ENCODE measurements around the gene KIAA1958. TPM values are rescaled to one million over a fixed set of nuclear protein-coding genes. Genes with fewer than 3 reads are reported as not detected.

KIAA1958 gene
- polyA plus RNA-seq, 3 donors = 1.9 to 4.2 (median 1.9) TPM

DNA sequence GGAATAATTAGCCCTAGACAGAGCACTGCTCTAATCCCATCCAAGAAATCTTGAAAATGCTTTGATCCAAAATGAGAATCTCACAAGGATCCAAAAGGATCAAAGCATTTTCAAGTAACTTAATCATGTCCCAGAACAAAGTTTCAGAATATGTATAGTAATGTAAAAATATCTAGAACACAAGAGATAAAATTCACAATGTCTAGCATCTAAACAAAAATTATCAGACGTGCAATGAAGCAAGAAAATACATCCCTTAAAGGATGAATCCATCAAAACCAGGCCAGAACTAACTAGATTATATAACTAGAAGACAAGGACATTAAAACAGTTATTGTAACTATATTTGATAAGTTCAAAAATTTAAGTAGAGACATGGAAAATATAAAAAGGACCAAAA lies 162.0 kb downstream of the KIAA1958 start:
- H3K79me2 ChIP-seq (ENCODE audit: insufficient read depth, low read length) = no peaks in the 10 kb centered on the region
- Mint-ChIP-seq H3K4me1 (no peaks in the 10 kb centered on the region), H3K4me3 (no peak overlapping the region), H3K27ac (no peak overlapping the region), H3K27me3 (ENCODE audit: low read depth in 3 of 3) (no peaks in the 10 kb centered on the region), H3K36me3 (peaks cover 25 to 39% of the 10 kb centered on the region in 2 donors), H3K9me3 (peaks cover 24 to 40% (median 34%) of the 10 kb centered on the region in 7 donors)
- no peaks in the 10 kb centered on the region for H3K4me1 ChIP-seq (ENCODE audit: control insufficient read depth in 1 of 2, insufficient read depth in 2 of 2, low read length in 2 of 2)
- H3K36me3 ChIP-seq (replicated peaks in 1 of 2; ENCODE audit: control insufficient read depth in 1 of 2, insufficient read depth in 2 of 2, low read length in 2 of 2) = peaks cover 0 to 23% of the 10 kb centered on the region in 2 donors
- peaks cover 12 to 14% of the 10 kb centered on the region in 2 donors for H3K9me3 ChIP-seq (replicated peaks in 1 of 2; ENCODE audit: control insufficient read depth in 1 of 2, insufficient read depth in 1 of 2, low read length in 2 of 2)
- H2AFZ ChIP-seq (ENCODE audit: insufficient read depth, low read depth, low read length, poor library complexity, severe bottlenecking) = no peak overlapping the region
- H3K27me3 ChIP-seq (ENCODE audit: control insufficient read depth in 2 of 2, insufficient read depth in 2 of 2, low read length in 2 of 2) = no peaks in the 10 kb centered on the region
- DNase-seq = no peak
- TF ChIP-seq, protein P1, sequence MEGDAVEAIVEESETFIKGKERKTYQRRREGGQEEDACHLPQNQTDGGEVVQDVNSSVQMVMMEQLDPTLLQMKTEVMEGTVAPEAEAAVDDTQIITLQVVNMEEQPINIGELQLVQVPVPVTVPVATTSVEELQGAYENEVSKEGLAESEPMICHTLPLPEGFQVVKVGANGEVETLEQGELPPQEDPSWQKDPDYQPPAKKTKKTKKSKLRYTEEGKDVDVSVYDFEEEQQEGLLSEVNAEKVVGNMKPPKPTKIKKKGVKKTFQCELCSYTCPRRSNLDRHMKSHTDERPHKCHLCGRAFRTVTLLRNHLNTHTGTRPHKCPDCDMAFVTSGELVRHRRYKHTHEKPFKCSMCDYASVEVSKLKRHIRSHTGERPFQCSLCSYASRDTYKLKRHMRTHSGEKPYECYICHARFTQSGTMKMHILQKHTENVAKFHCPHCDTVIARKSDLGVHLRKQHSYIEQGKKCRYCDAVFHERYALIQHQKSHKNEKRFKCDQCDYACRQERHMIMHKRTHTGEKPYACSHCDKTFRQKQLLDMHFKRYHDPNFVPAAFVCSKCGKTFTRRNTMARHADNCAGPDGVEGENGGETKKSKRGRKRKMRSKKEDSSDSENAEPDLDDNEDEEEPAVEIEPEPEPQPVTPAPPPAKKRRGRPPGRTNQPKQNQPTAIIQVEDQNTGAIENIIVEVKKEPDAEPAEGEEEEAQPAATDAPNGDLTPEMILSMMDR (IDR thresholded peaks at IDR 0.05) = no peak
- no peak overlapping the region for H3K27ac ChIP-seq (ENCODE audit: low read depth in 1 of 2, low read length in 2 of 2)
- H3K4me3 ChIP-seq (replicated peaks in 1 of 3; ENCODE audit: low read depth in 2 of 3, low read length in 3 of 3) = no peak overlapping the region
- no peak overlapping the region for H3K9ac ChIP-seq (ENCODE audit: insufficient read depth, low read length, poor library complexity, severe bottlenecking)
- no peak overlapping the region for H3K4me2 ChIP-seq (replicated peaks; ENCODE audit: extremely low read depth, low read length, poor library complexity, severe bottlenecking)
- intact Hi-C loops (cut with micrococcal nuclease) = no loop called here
- no CpG with 5 or more reads among the region's 1 CpG for WGBS (ENCODE audit: insufficient coverage)
- no peaks in the 10 kb centered on the region for H4K20me1 ChIP-seq (ENCODE audit: insufficient read depth, low read length)

DNA sequence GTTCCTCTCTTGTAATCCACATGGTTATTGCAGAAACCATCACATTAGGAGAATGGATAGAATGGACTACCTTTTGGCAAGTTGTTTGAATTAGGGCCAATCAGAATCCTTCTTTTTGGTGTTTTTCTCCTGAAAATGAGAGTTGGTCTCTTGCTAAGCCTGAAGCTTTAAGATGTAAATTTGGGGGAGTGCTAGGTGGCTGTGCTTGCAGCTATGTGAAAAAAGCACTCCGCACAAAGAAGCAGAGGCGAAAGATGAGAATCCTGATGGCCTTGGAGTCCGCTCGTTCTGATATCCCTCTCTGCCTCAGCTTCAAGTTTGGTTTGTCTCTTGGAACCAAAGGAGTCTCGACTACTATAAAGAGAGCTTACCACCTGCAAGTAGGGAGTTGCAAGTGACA lies 167.7 kb downstream of the KIAA1958 start:
- intact Hi-C loops (cut with micrococcal nuclease) = no loop called here
- Histone ChIP-seq H3K4me2 (replicated peaks; ENCODE audit: extremely low read depth, low read length, poor library complexity, severe bottlenecking) (no peak overlapping the region), H2AFZ (ENCODE audit: insufficient read depth, low read depth, low read length, poor library complexity, severe bottlenecking) (no peak overlapping the region), H3K36me3 (replicated peaks in 1 of 2; ENCODE audit: control insufficient read depth in 1 of 2, insufficient read depth in 2 of 2, low read length in 2 of 2) (peaks cover 3% of the 10 kb centered on the region in 2 donors), H3K9ac (ENCODE audit: insufficient read depth, low read length, poor library complexity, severe bottlenecking) (no peak overlapping the region), H4K20me1 (ENCODE audit: insufficient read depth, low read length) (no peaks in the 10 kb centered on the region), H3K27ac (ENCODE audit: low read depth in 1 of 2, low read length in 2 of 2) (no peak overlapping the region), H3K4me1 (ENCODE audit: control insufficient read depth in 1 of 2, insufficient read depth in 2 of 2, low read length in 2 of 2) (no peaks in the 10 kb centered on the region), H3K27me3 (ENCODE audit: control insufficient read depth in 2 of 2, insufficient read depth in 2 of 2, low read length in 2 of 2) (no peaks in the 10 kb centered on the region), H3K4me3 (replicated peaks in 1 of 3; ENCODE audit: low read depth in 2 of 3, low read length in 3 of 3) (no peak overlapping the region), H3K9me3 (replicated peaks in 1 of 2; ENCODE audit: control insufficient read depth in 1 of 2, insufficient read depth in 1 of 2, low read length in 2 of 2) (peaks cover under 1% of the 10 kb centered on the region in 2 donors), H3K79me2 (ENCODE audit: insufficient read depth, low read length) (no peaks in the 10 kb centered on the region)
- Mint-ChIP-seq H3K36me3 (peaks cover 7 to 14% of the 10 kb centered on the region in 2 donors), H3K27ac (no peak overlapping the region), H3K9me3 (peaks cover 2 to 19% (median 11%) of the 10 kb centered on the region in 7 donors), H3K4me3 (no peak overlapping the region), H3K4me1 (peaks cover 2% of the 10 kb centered on the region), H3K27me3 (ENCODE audit: low read depth in 3 of 3) (peaks cover 0 to 2% (median 0%) of the 10 kb centered on the region in 3 donors)
- TF ChIP-seq, protein P1 (IDR thresholded peaks at IDR 0.05) = no peak
- WGBS (ENCODE audit: insufficient coverage) = 100% methylated on average over 4 of the region's 5 CpGs
- DNase-seq = no peak

Data from CD14-positive monocyte (primary cell).